GM19463 (cell line): ENCODE results near the gene TRIP10.
"Not testable (repeated sequence)": the region's sequence is repeated elsewhere in the genome, so short reads cannot be mapped to it uniquely, and the experiment has no call there.

ENCODE experiments used
- ATAC-seq: cut with Tn5 transposase; IDR thresholded peaks from one replicate; pipeline ENCODE4 v1.9.1; 2021; ENCODE audit warnings: mild to moderate bottlenecking, moderate library complexity; ENCODE audit not compliant: unreplicated experiment

TRIP10 gene, protein sequence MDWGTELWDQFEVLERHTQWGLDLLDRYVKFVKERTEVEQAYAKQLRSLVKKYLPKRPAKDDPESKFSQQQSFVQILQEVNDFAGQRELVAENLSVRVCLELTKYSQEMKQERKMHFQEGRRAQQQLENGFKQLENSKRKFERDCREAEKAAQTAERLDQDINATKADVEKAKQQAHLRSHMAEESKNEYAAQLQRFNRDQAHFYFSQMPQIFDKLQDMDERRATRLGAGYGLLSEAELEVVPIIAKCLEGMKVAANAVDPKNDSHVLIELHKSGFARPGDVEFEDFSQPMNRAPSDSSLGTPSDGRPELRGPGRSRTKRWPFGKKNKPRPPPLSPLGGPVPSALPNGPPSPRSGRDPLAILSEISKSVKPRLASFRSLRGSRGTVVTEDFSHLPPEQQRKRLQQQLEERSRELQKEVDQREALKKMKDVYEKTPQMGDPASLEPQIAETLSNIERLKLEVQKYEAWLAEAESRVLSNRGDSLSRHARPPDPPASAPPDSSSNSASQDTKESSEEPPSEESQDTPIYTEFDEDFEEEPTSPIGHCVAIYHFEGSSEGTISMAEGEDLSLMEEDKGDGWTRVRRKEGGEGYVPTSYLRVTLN

GRCh38 chr19:6739390-6739882 is at the start of gene TRIP10:
TRIP10 (plus strand) TSS chr19:6739680; CDS start chr19:6739762, 82 bp downstream.
- no peak for ATAC-seq

DNA sequence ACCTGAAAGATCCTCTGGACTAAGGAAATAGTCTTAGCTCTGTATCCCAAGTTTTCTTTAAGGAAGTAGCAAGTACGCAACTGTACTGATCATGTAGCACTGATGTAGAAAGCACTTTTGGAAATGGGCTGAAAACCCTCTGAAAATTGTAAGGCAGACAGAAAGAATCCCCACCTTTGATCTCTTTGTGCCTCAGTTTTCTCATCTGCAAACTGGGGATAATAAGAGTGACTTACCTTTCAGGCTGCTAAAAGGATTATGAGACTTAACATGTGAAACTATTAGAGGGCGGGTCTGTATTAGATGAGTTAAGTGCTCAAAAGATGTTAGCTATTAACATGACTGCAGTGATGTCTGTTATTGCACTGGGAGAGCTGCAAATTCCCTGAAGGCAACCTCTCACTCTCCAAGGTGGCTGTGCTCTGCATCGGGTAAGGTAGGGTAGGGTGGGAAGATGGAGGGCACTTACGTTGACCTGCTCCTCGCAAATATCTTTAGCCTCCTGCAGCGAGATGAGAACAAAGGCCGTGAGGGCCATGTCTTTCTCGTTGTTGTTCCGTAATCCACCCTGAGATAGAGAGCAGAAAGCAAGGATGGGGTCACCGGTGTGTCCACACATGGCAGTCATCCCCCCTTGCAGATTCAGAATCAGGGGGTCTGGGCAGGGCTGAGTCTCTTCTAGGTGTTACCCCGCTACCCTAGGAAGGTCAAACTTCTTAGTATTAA is 49.2 kb upstream of the TRIP10 start:
- ATAC-seq = no peak

DNA sequence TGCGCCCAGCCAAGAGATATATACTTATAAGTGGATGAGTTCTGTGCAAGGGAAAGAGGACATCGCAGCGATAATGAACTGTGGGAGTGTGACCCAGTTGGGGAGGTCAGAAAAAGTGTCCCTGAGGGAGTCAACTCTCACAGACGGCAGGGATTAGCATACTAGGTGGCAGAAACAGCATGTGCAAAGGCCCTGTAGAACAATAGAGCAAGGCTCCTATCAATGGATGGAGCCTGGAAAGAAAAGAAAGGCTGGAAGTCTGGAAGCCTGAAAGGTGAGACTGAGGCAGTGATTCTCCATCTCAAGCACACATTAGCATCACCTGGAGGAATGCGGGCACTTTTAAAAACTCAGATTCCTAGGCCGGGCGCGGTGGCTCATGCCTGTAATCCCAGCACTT is 48.1 kb upstream of the TRIP10 start:
- ATAC-seq = no peak

- ATAC-seq = no peak
Observed at GRCh38 chr19:6692027-6692426, 47.5 kb upstream of the TRIP10 start.

DNA sequence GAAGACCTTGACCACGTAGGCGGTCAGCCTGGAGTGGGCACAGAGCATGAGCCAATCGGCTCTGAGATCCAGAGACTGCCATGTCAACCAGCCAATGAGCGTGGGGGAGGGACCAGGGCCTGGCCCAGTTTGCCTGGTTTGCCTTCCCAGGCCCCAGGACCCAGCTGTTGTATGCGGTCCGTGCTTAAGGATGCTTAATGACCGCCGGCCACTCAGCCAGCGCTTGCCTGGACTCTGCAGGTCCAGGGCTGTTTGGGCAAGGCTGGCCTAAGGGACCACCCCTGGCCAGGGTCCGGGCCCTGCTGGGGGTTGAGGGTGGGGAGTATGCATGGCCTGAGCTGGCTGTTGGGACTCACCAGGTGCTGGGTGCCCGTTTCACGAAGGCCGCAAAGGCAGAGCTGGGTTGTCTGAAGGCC is 46.4 kb upstream of the TRIP10 start:
- no peak for ATAC-seq

DNA sequence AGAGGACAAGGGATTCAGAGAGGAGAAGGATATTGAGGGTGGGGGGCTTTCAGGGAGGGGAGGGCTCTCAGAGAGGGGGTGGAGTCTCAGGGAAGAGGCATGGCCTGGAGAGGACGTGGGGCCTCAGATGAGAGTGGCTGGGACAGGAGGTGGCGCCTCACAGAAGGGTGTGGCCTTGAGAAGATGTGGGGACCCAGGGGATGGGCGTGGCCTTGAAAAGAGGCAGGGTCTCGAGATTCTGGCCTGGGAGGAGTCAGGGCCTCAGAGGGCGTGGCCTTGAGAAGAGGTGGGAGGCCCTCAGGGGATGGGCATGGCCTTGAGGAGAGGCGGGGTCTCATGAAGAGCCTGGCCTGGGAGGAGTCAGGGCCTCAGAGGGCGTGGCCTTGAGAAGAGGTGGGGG is 45.8 kb upstream of the TRIP10 start:
- no peak for ATAC-seq

DNA sequence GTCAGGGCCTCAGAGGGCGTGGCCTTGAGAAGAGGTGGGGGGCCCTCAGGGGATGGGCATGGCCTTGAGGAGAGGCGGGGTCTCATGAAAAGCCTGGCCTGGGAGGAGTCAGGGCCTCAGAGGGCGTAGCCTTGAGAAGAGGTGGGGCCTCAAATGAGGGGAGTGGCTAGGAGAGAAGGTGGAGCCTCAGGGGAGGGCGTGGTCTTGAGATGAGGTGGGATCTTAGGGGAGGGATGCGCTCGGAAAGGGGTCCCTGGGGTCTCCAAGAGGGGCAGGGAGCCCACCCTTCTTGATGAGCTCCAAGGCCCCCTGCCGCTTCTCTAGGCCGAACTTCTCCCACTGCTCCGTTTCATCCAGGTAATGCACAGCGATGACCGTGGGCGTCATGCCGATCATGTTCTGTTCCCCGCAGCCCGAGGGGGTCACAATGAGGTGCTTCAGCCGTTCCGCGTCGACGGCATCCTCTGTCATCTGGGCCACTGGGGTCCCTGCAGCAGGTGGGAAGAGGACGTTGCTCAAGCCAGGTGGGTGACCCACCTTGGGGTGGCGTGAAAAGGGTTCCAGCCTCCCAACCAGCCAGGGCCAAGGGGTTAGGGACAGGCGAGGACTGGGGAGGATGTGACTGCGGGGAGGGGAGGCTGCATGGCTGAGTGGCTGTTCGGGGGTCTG is 45.2 kb upstream of the TRIP10 start:
- ATAC-seq = no peak

GRCh38 chr19:6696239-6696820 is 43.1 kb upstream of the TRIP10 start:
- no peak for ATAC-seq

DNA sequence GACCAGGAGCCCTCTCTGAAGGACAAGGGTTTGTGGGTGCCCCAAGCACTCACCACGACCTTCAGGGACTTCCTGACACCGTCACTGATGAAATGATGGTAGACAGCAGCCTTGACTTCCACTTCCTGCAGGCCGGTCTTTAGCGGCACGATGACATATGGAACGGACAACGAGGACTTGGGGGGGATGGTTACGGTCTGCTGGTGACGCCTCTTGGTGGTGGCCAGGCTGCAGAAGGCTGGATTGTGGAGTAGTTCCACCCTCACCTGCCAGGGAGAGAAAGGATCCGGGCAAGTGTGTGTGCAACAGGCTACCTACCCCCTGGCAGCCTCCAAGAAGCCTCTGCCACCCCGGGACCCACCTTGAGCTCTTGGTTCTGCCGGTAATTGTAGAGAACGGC is 42.2 kb upstream of the TRIP10 start:
- no peak for ATAC-seq

DNA sequence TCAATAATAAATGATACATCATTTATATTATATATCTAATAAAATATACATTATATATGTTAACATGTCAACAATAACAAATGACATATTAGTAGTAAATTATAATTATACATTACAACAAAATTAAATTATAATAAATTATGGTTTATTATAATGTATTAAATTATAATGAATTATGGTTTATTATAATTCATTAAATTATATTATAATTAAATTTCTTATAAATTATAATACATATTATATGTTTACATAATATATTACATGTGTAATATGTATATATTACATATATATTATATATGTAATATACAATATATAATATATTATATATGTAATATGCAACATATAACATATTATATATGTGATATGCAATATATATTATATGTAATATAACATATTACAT is 39.5 kb upstream of the TRIP10 start:
- no peak for ATAC-seq

DNA sequence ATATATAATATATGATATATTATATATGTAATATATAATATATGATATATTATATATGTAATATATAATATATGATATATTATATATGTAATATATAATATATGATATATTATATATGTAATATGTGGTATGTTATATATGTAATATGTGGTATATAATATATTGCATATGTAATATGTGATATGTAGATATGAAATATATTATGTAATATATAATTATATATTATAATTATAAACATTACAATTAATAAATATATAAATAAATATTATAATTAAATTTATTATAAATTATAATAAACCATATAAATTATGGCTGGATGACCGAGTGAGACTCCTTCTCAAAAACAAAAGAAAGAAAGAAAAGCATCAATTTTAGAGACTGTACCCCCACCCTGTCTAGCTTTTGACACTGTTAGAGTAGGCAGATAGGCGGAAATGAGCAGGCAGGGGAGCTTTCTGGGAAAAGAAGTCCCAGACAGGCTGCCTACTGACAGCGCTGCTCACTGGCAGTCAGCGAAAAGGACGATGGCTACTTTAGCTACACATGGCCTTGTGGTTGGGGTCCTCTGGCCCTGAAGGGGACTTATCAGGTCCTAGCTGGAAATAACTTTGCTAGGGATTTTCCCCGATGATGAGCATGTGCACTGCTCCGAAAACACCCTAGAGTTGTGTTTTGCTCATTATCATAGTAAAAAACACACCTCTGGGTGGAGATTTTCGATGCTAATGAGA is 38.7 kb upstream of the TRIP10 start:
- ATAC-seq = no peak

DNA sequence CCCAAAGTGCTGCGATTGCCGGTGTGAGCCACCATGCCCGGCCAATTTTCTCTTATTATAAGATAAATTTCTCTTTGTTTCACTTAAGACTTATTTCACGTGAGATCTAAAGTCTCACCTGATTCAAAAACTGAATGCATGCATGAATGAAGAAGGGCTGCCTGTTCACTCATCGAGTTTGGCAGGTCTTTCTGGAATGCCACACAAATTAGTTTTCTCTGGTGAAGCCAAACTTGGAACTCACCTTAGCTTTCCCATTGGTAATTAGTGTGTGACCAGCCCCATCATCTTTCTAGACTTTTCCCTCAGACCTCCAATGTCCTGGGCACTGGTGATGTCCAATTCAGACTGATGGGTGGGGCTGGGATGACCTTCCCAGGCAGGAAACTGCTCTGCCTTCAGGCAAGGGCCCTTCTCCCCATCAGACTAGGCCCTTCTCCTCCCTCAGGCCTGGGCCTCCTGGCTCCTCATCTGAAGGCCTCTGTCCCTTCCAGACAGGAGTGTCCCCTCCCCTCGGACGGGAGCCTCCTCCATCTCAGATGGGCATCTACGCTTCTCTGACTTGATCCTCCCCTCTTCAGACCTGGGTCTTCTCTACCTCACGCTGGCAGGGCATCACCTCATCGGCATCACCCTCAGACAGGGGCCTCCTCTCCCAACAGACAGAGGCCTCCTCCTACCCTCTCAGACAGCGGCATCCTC is 33.4 kb upstream of the TRIP10 start:
- ATAC-seq = no peak

GRCh38 chr19:6706633-6706958 is 32.9 kb upstream of the TRIP10 start:
- ATAC-seq = no peak

DNA sequence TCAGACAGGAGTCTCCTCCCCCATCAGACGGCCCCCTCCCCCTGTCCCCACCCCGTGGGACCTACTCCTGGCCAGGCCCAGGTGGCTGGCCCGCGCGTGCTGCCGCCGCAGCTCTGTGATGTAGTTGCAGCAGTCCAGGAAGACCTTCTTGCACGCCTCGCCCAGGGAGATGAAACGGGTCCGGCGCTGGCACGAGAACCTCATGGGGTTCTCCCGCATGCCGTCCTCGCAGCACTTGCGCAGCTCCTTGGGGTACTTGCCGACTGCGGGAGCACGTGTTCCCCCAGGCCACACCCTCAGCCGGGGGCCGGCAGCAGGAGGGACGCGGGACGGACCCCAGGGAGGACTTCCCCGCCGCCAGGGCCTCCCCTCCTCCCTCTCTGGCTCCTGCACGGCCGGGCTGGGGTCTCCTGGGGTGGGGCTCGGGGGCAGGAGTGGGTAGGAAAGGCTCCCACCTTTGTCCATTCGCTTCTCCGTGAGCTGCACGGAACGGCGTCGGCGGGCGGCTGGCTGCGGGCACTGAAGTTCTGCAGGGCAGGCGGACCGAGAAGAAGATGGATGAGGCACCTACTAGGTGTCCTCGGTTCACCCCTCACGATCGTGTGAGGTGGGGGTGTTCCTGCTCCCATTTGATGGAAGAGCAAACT is 32.3 kb upstream of the TRIP10 start:
- ATAC-seq = no peak

GRCh38 chr19:6707658-6708018 is 31.8 kb upstream of the TRIP10 start:
- no peak for ATAC-seq

- no peak for ATAC-seq
Observed at GRCh38 chr19:6708346-6708745, 31.1 kb upstream of the TRIP10 start.

DNA sequence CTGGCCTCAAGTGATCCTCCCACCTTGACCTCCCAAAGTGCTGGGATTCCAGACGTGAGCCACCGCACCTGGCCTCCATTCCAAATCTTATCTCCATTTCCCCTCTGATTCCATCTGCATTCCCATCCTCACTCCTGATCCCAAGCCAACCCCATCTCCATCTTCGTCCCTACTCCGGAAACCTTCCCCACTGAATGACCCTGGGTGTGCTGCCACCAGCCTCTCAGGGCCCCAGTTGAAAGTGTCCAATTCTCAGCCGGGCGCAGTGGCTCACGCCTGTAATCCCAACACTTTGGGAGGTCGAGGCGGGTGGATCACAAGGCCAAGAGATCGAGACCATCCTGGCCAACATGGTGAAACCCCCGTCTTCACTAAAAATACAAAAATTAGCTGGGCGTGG is 30.6 kb upstream of the TRIP10 start:
- ATAC-seq = not testable (repeated sequence)

- no peak for ATAC-seq
Observed at GRCh38 chr19:6709549-6709948, 29.9 kb upstream of the TRIP10 start.
